Natural killer cell (primary cell): ENCODE data around the gene TICRR. TPM values are rescaled to one million over a fixed set of nuclear protein-coding genes. Genes with fewer than 3 reads are reported as not detected.

Source experiments
- ATAC-seq, 3 donors: fragments of 150-1000 bp in 2 of 3; fragments of 200-7000 bp in 1 of 3; cut with Tn5 transposase; 1 replicate in 1 of 3; 2 replicates in 2 of 3; pipeline ENCODE4 v1.10.0; 2021; ENCODE audit warnings: mild to moderate bottlenecking in 2 of 3, moderate library complexity in 2 of 3
- DNase-seq, 2 donors: peaks; one replicate each; pipeline versions ENCODE4 v3.0.0 to v3.0.0-alpha.2; 2013 to 2021; ENCODE audit warnings: mixed read lengths in 1 of 2
- H3K27ac ChIP-seq: one replicate; pipeline ENCODE4 v1.5.1; 2013; ENCODE audit warnings: mild to moderate bottlenecking, low read length
- H3K27me3 ChIP-seq: one replicate; pipeline ENCODE4 v1.6.1; 2013; ENCODE audit warnings: low read length; ENCODE audit not compliant: control insufficient read depth, insufficient read depth
- H3K36me3 ChIP-seq: one replicate; pipeline ENCODE4 v1.6.1; 2013; ENCODE audit warnings: low read length; ENCODE audit not compliant: control insufficient read depth, insufficient read depth
- H3K4me1 ChIP-seq: one replicate; pipeline ENCODE4 v1.6.1; 2013; ENCODE audit warnings: low read length; ENCODE audit not compliant: control insufficient read depth, insufficient read depth
- H3K4me3 ChIP-seq: one replicate; pipeline ENCODE4 v1.5.1; 2013; ENCODE audit warnings: low read length
- H3K9me3 ChIP-seq: one replicate; pipeline ENCODE4 v1.6.1; 2013; ENCODE audit warnings: low read length; ENCODE audit not compliant: control insufficient read depth, insufficient read depth
- H3K27ac Mint-ChIP-seq, 2 donors: one replicate each; pipeline ENCODE4 v1.8.0; 2022; ENCODE audit warnings: mild to moderate bottlenecking in 2 of 2, mixed read lengths in 2 of 2, moderate library complexity in 1 of 2
- H3K27me3 Mint-ChIP-seq, 2 donors: one replicate each; pipeline ENCODE4 v1.8.0; 2022; ENCODE audit warnings: low read depth in 2 of 2, mixed read lengths in 2 of 2
- H3K36me3 Mint-ChIP-seq: one replicate; pipeline ENCODE4 v1.8.0; 2022; ENCODE audit warnings: mixed read lengths
- H3K4me1 Mint-ChIP-seq, 2 donors: one replicate each; pipeline ENCODE4 v1.8.0; 2022; ENCODE audit warnings: mixed read lengths in 2 of 2
- H3K4me3 Mint-ChIP-seq: one replicate; pipeline ENCODE4 v1.8.0; 2022; ENCODE audit warnings: mild to moderate bottlenecking, moderate library complexity, mixed read lengths
- H3K9me3 Mint-ChIP-seq, 2 donors: one replicate each; pipeline ENCODE4 v1.8.0; 2022; ENCODE audit warnings: mixed read lengths in 2 of 2
- CTCF ChIP-seq: fragments of 200-600 bp; IDR thresholded peaks from one replicate; pipeline ENCODE4 v1.8.0; 2022; ENCODE audit warnings: antibody characterized with exemption
- WGBS: methylation state at CpG from one replicate; pipeline ENCODE4 v1.1.7; 2013; ENCODE audit warnings: missing lambda C conversion rate; ENCODE audit not compliant: insufficient coverage; 5-methylcytosine and 5-hydroxymethylcytosine counted together
- intact Hi-C: fragments of 100-400 bp; cut with micrococcal nuclease; formaldehyde crosslinking; loops from one replicate; pipeline ENCODE4 v1.14.2; 2022
- total RNA-seq, 4 donors: library from RNA; stranded (reverse); fragments of 120-200 nt in 1 of 4; gene quantifications; one replicate each; pipeline versions ENCODE4 v1.2.3 to v1.2.4, GENCODE V29; 2013 to 2022

TICRR gene
- total RNA-seq, 3 donors from 2014 or later (not counting 1 experiment from before 2014, with no cell fraction given), result 0.13 to 0.59 (median 0.14) TPM

GRCh38 chr15:89586651-89587050, 11.4 kb downstream of the TICRR start:
- no peaks in the 10 kb centered on the region for H3K36me3 Mint-ChIP-seq
- H3K4me3 ChIP-seq, result no peak overlapping the region
- intact Hi-C loops, result no loop called here
- no peaks in the 10 kb centered on the region for H3K4me1 Mint-ChIP-seq
- 96% methylated on average over 2 of the region's 2 CpGs for WGBS
- H3K4me1 ChIP-seq, result no peaks in the 10 kb centered on the region
- no peaks in the 10 kb centered on the region for H3K9me3 Mint-ChIP-seq
- H3K36me3 ChIP-seq, result no peaks in the 10 kb centered on the region
- H3K27ac ChIP-seq, result no peak overlapping the region
- H3K4me3 Mint-ChIP-seq, result no peak overlapping the region
- no peak overlapping the region for H3K27ac Mint-ChIP-seq
- ATAC-seq, result no peak
- no peaks in the 10 kb centered on the region for H3K27me3 ChIP-seq
- no peak for DNase-seq
- H3K9me3 ChIP-seq, result no peaks in the 10 kb centered on the region
- TF ChIP-seq CTCF, result no peak
- no peaks in the 10 kb centered on the region for H3K27me3 Mint-ChIP-seq

- no peak for TF ChIP-seq CTCF
- H3K27me3 Mint-ChIP-seq, result no peaks in the 10 kb centered on the region
- Histone ChIP-seq H3K4me1 (no peaks in the 10 kb centered on the region), H3K27me3 (no peaks in the 10 kb centered on the region), H3K36me3 (no peaks in the 10 kb centered on the region), H3K4me3 (no peak overlapping the region), H3K27ac (no peak overlapping the region), H3K9me3 (no peaks in the 10 kb centered on the region)
- no peak for ATAC-seq
- DNase-seq, result no peak
- 88% methylated on average over 4 of the region's 4 CpGs for WGBS
- intact Hi-C loops, result no loop called here
- no peak overlapping the region for H3K4me3 Mint-ChIP-seq
- no peak overlapping the region for H3K27ac Mint-ChIP-seq
- H3K9me3 Mint-ChIP-seq, result no peaks in the 10 kb centered on the region
- H3K4me1 Mint-ChIP-seq, result no peaks in the 10 kb centered on the region
- H3K36me3 Mint-ChIP-seq, result no peaks in the 10 kb centered on the region
These were observed 12.7 kb downstream of the TICRR start for GRCh38 chr15:89587955-89588354.

- DNase-seq (no peak), ATAC-seq (no peak)
- no peaks in the 10 kb centered on the region for H3K4me1 ChIP-seq
- WGBS, result 90% methylated on average over 3 of the region's 5 CpGs
- no peak for TF ChIP-seq CTCF
- no peaks in the 10 kb centered on the region for H3K27me3 ChIP-seq
- no peaks in the 10 kb centered on the region for H3K36me3 Mint-ChIP-seq
- intact Hi-C loops, result no loop called here
- no peak overlapping the region for H3K27ac ChIP-seq
- H3K27me3 Mint-ChIP-seq, result no peaks in the 10 kb centered on the region
- H3K9me3 Mint-ChIP-seq, result no peaks in the 10 kb centered on the region
- no peaks in the 10 kb centered on the region for H3K9me3 ChIP-seq
- H3K4me3 ChIP-seq, result no peak overlapping the region
- no peak overlapping the region for H3K4me3 Mint-ChIP-seq
- no peaks in the 10 kb centered on the region for H3K4me1 Mint-ChIP-seq
- no peak overlapping the region for H3K27ac Mint-ChIP-seq
- no peaks in the 10 kb centered on the region for H3K36me3 ChIP-seq
These were observed 16.6 kb downstream of the TICRR start for GRCh38 chr15:89591834-89592233.

GRCh38 chr15:89593018-89593417, 17.7 kb downstream of the TICRR start:
- DNase-seq, result no peak
- Histone ChIP-seq H3K27ac (no peak overlapping the region), H3K9me3 (no peaks in the 10 kb centered on the region), H3K4me1 (no peaks in the 10 kb centered on the region), H3K36me3 (no peaks in the 10 kb centered on the region), H3K4me3 (no peak overlapping the region), H3K27me3 (no peaks in the 10 kb centered on the region)
- ATAC-seq, result no peak
- no peaks in the 10 kb centered on the region for H3K9me3 Mint-ChIP-seq
- intact Hi-C loops, result no loop called here
- no peak overlapping the region for H3K27ac Mint-ChIP-seq
- no peaks in the 10 kb centered on the region for H3K4me1 Mint-ChIP-seq
- WGBS, result 100% methylated on average over 3 of the region's 4 CpGs
- H3K4me3 Mint-ChIP-seq, result no peak overlapping the region
- no peaks in the 10 kb centered on the region for H3K27me3 Mint-ChIP-seq
- TF ChIP-seq CTCF, result no peak
- H3K36me3 Mint-ChIP-seq, result no peaks in the 10 kb centered on the region
